Mesothelial cell of epicardium (in vitro differentiated cells): Measurements from ENCODE around the gene COL27A1. TPM values are rescaled to one million over a fixed set of nuclear protein-coding genes. Genes with fewer than 3 reads are reported as not detected.
A peak's percentile ranks its signal among the peaks of the same experiment; 100 is the strongest.

Experiments
- DNase-seq, 2 experiments: peaks; one replicate each; pipeline ENCODE4 v3.0.0; 2021; ENCODE audit warnings: low spot score in 2 of 2; ENCODE audit not compliant: unreplicated experiment in 2 of 2
- H3K27ac Mint-ChIP-seq: 2 replicates; pipeline ENCODE4 v1.8.0; 2021; ENCODE audit warnings: mixed read lengths
- H3K27me3 Mint-ChIP-seq: 2 replicates; pipeline ENCODE4 v1.8.0; 2021; ENCODE audit warnings: low read depth, mixed read lengths
- H3K36me3 Mint-ChIP-seq: 2 replicates; pipeline ENCODE4 v1.8.0; 2021; ENCODE audit warnings: mixed read lengths
- H3K4me1 Mint-ChIP-seq: 2 replicates; pipeline ENCODE4 v1.8.0; 2021; ENCODE audit warnings: mixed read lengths
- H3K4me3 Mint-ChIP-seq: 2 replicates; pipeline ENCODE4 v1.8.0; 2021; ENCODE audit warnings: mild to moderate bottlenecking, moderate library complexity, mixed read lengths
- H3K9me3 Mint-ChIP-seq: 2 replicates; pipeline ENCODE4 v1.8.0; 2021; ENCODE audit warnings: mixed read lengths
- CTCF ChIP-seq: fragments of 200-600 bp; sonication (generic); IDR thresholded peaks from one replicate; pipeline ENCODE4 v1.5.0; 2021; ENCODE audit warnings: antibody characterized with exemption; ENCODE audit not compliant: unreplicated experiment
- total RNA-seq: library from RNA; stranded (reverse); gene quantifications from 3 replicates; pipeline ENCODE4 v1.2.1, GENCODE V29; 2021

Gene COL27A1
- total RNA-seq, 1 donor from 2014 or later, result 138 TPM

- peak overlapping the region; percentile 87 for H3K27ac Mint-ChIP-seq
- no peak for DNase-seq
Measured at GRCh38 chr9:114281473-114282103, 126.3 kb downstream of the COL27A1 start.

GRCh38 chr9:114282104-114282485 lies 126.8 kb downstream of the COL27A1 start:
- Mint-ChIP-seq H3K4me3 (no peak overlapping the region), H3K9me3 (no peaks in the 10 kb centered on the region), H3K4me1 (peaks cover 22% of the 10 kb centered on the region), H3K36me3 (peaks cover 25% of the 10 kb centered on the region), H3K27ac (no peak overlapping the region), H3K27me3 (no peaks in the 10 kb centered on the region)
- TF ChIP-seq CTCF, result no peak
- DNase-seq, result no peak

More at GRCh38 chr9:114281473-114282103, 126.3 kb downstream of the COL27A1 start:
- Mint-ChIP-seq H3K36me3 (peaks cover 30% of the 10 kb centered on the region), H3K4me1 (peaks cover 22% of the 10 kb centered on the region), H3K4me3 (no peak overlapping the region), H3K27me3 (no peaks in the 10 kb centered on the region), H3K9me3 (no peaks in the 10 kb centered on the region)
- TF ChIP-seq CTCF, result no peak

GRCh38 chr9:114282507-114282906 lies 127.2 kb downstream of the COL27A1 start:
- no peak for DNase-seq
- Mint-ChIP-seq H3K4me3 (no peak overlapping the region), H3K9me3 (no peaks in the 10 kb centered on the region), H3K27me3 (no peaks in the 10 kb centered on the region), H3K4me1 (peaks cover 22% of the 10 kb centered on the region), H3K36me3 (peaks cover 21% of the 10 kb centered on the region), H3K27ac (peak overlapping the region; percentile 64)
- no peak for TF ChIP-seq CTCF

GRCh38 chr9:114282926-114283325 lies 127.6 kb downstream of the COL27A1 start:
- Mint-ChIP-seq H3K36me3 (peaks cover 21% of the 10 kb centered on the region), H3K4me3 (no peak overlapping the region), H3K27me3 (no peaks in the 10 kb centered on the region), H3K27ac (peak overlapping the region; percentile 64), H3K4me1 (peaks cover 26% of the 10 kb centered on the region), H3K9me3 (no peaks in the 10 kb centered on the region)
- no peak for TF ChIP-seq CTCF
- DNase-seq, result no peak

GRCh38 chr9:114283551-114284111 lies 128.3 kb downstream of the COL27A1 start:
- Mint-ChIP-seq H3K27me3 (no peaks in the 10 kb centered on the region), H3K4me3 (no peak overlapping the region), H3K4me1 (peaks cover 33% of the 10 kb centered on the region), H3K36me3 (peaks cover 18% of the 10 kb centered on the region), H3K9me3 (no peaks in the 10 kb centered on the region), H3K27ac (no peak overlapping the region)
- TF ChIP-seq CTCF, result no peak
- no peak for DNase-seq
